Adrenal gland (tissue), 12 donors: ENCODE results near the gene ACSF3. TPM values are rescaled to one million over a fixed set of nuclear protein-coding genes. Genes with fewer than 3 reads are reported as not detected.

Experiments
- DNase-seq, 7 donors: peaks; one replicate each; pipeline ENCODE4 v3.0.0-alpha.2; 2019 to 2020
- H3K27ac ChIP-seq, 5 donors: fragments of 200-600 bp; sonication (generic) in 4 of 5; 1 replicate in 3 of 5; 2 replicates in 2 of 5; pipeline versions ENCODE4 v1.5.1 to v1.8.0; 2016 to 2020; ENCODE audit warnings: mild to moderate bottlenecking in 1 of 5
- H3K27me3 ChIP-seq: fragments of 200-600 bp; 2 replicates; pipeline ENCODE4 v1.8.0; 2021
- H3K36me3 ChIP-seq, 2 donors: fragments of 200-600 bp; replicated peaks in 1 of 2; 1 replicate in 1 of 2; 2 replicates in 1 of 2; pipeline versions ENCODE4 v1.5.1 to v1.8.0; 2018 to 2022
- H3K4me1 ChIP-seq, 2 donors: fragments of 200-600 bp; replicated peaks in 1 of 2; 1 replicate in 1 of 2; 2 replicates in 1 of 2; pipeline versions ENCODE4 v1.5.1 to v1.8.0; 2018 to 2021
- H3K4me3 ChIP-seq, 4 donors: fragments of 200-600 bp; sonication (generic) in 3 of 4; one replicate each; pipeline ENCODE4 v1.5.1; 2016 to 2018
- H3K9me3 ChIP-seq, 3 donors: fragments of 200-600 bp; sonication (generic) in 1 of 3; replicated peaks in 1 of 3; 1 replicate in 2 of 3; 2 replicates in 1 of 3; pipeline versions ENCODE4 v1.5.1 to v1.8.0; 2016 to 2021
- POLR2A ChIP-seq, 2 donors: fragments of 450-650 bp; IDR thresholded peaks; one replicate each; pipeline ENCODE4 v1.6.1; 2017; ENCODE audit warnings: antibody characterized with exemption in 2 of 2, mild to moderate bottlenecking in 2 of 2, moderate library complexity in 1 of 2
- WGBS, 4 donors: extraction: QIAGEN DNeasy Blood & Tissue Kit in 2 of 4; methylation state at CpG; one replicate each; pipeline versions ENCODE4 v1.1.5 to v1.1.7; 2013 to 2017; 5-methylcytosine and 5-hydroxymethylcytosine counted together
- intact Hi-C, 2 donors: fragments of 100-400 bp; cut with DNase I; formaldehyde crosslinking; loops; one replicate each; pipeline versions ENCODE4 v1.14.1 to v1.15.0; 2022 to 2023
- polyA plus RNA-seq, 3 donors: library from polyadenylated mRNA; stranded (reverse); fragments of 200-250 nt in 2 of 3; fragments of 350-450 nt in 1 of 3; fragmentation: Illumina TruSeq in 1 of 3; extraction: RNeasy Lipid Tissue Mini Kit (QIAGEN cat#74804) in 1 of 3; gene quantifications; one replicate each; pipeline ENCODE4 v1.2.3, GENCODE V29; 2013 to 2014
- total RNA-seq, 9 donors: library from RNA; depleted of rRNA in 4 of 9; stranded (reverse); fragments of >200 nt in 4 of 9; fragments of 120-200 nt in 1 of 9; fragmentation: NEBNext Ultra II Directional in 1 of 9; extraction: Animal tissue kit (Norgen Biotek cat#: 25700) in 1 of 9; gene quantifications; one replicate each; pipeline versions ENCODE4 v1.1.0 to v1.2.4, GENCODE V29; 2013 to 2023
- TF ChIP-seq, protein P1 (sequence below), 6 experiments: fragments of 450-650 bp in 4 of 6; fragments of 200-600 bp in 2 of 6; sonication (generic) in 1 of 6; IDR thresholded peaks; 1 replicate in 5 of 6; 2 replicates in 1 of 6; pipeline versions ENCODE4 v1.5.1 to v1.8.0; 2016 to 2021; ENCODE audit warnings: antibody characterized with exemption in 6 of 6, mild to moderate bottlenecking in 2 of 6, moderate library complexity in 1 of 6
- donor health status: healthy with polysubstance abuse.
- donor health status: Bipolar disorder and iron deficiency.
- donor health status: DM: yes; HTN: yes; CAD: no.
- donor health status: DM: no; HTN: no; CAD: no.
- donor health status: DM: no; HTN: no; CAD: no.
- donor health status: DM: yes; HTN: yes; CAD: no.

Gene ACSF3
- total and polyA plus RNA-seq, 12 donors, result 32.4 to 90.3 (median 57.0) TPM

DNA sequence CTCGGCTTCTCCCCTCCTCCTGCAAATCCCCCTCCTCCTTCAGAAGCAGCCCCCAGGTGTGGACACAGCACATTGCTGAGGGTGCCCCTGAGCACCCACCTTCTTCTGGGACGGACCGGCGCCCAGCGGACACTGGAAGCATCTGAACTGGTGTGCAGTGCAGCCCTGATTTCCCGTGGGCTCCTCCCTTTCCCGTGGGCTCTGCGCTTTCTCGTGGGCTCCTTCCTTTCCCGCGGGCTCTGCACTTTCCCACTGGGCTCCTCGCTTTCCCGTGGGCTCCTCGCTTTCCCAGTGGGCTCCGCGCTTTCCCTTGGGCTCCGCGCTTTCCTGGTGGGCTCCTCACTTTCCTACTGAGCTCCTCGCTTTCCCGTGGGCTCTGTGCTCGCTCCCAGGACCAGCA lies 32.6 kb upstream of the ACSF3 start:
- WGBS, 4 donors, result 73 to 83% (median 78%) methylated on average over 21 of the region's 21 CpGs
- Histone ChIP-seq H3K27ac (no peak overlapping the region), H3K4me1 (no peaks in the 10 kb centered on the region), H3K27me3 (peaks cover 9% of the 10 kb centered on the region), H3K4me3 (no peak overlapping the region), H3K9me3 (no peaks in the 10 kb centered on the region), H3K36me3 (no peaks in the 10 kb centered on the region)
- intact Hi-C loops, result no loop called here
- no peak for DNase-seq
- TF ChIP-seq POLR2A (IDR thresholded peaks at IDR 0.05), result no peak
- TF ChIP-seq, protein P1, sequence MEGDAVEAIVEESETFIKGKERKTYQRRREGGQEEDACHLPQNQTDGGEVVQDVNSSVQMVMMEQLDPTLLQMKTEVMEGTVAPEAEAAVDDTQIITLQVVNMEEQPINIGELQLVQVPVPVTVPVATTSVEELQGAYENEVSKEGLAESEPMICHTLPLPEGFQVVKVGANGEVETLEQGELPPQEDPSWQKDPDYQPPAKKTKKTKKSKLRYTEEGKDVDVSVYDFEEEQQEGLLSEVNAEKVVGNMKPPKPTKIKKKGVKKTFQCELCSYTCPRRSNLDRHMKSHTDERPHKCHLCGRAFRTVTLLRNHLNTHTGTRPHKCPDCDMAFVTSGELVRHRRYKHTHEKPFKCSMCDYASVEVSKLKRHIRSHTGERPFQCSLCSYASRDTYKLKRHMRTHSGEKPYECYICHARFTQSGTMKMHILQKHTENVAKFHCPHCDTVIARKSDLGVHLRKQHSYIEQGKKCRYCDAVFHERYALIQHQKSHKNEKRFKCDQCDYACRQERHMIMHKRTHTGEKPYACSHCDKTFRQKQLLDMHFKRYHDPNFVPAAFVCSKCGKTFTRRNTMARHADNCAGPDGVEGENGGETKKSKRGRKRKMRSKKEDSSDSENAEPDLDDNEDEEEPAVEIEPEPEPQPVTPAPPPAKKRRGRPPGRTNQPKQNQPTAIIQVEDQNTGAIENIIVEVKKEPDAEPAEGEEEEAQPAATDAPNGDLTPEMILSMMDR (IDR thresholded peaks at IDR 0.05), result no peak

DNA sequence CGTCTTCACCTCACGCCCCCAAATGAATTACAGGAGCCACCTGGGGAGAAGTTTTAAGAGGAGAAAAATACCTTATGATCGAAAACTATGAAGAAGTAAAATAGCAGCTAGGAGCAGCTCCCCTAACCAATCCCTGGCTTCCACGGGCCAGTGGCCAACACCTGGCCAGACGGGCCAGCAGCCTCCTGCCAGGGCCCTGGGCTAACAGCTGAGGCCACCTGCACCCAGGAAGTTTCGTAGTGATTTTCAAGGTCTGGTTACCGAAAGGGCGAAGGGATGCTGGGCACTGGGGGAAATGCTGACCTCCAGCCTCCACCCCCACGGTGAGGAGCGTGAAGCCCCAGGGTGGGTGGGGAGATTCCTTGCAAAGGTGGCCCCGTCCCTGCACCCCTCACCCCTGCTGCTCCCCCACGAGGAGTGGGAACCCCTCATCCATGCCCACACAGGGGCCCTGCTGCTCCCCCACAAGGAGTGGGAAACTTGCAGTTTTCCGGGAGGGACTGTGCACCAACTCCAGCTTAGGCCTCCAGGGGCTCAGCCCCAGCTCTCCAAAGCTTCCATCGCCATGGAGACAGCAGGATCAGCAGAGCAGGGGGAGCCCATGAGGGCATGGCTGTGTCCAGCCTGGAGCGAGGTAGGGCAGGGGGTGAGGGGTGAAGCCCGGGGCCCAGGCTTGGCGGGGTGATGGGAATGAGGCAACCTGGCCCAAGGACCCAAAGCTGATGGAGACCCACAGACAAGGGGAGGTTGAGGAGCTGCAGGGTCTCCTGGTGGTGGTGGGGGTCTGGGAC lies 31.9 kb upstream of the ACSF3 start:
- 62 to 67% (median 64%) methylated on average over 4 to 17 of the region's 17 CpGs for WGBS, 4 donors
- no peaks in the 10 kb centered on the region for H3K9me3 ChIP-seq
- H3K27me3 ChIP-seq, result peaks cover 9% of the 10 kb centered on the region
- intact Hi-C loops, result no loop called here
- no peaks in the 10 kb centered on the region for H3K36me3 ChIP-seq
- TF ChIP-seq POLR2A (IDR thresholded peaks at IDR 0.05), result no peak
- TF ChIP-seq, protein P1 (IDR thresholded peaks at IDR 0.05), result no peak
- no peak overlapping the region for H3K4me3 ChIP-seq
- H3K27ac ChIP-seq, result no peak overlapping the region
- DNase-seq, result no peak
- H3K4me1 ChIP-seq, result no peaks in the 10 kb centered on the region

DNA sequence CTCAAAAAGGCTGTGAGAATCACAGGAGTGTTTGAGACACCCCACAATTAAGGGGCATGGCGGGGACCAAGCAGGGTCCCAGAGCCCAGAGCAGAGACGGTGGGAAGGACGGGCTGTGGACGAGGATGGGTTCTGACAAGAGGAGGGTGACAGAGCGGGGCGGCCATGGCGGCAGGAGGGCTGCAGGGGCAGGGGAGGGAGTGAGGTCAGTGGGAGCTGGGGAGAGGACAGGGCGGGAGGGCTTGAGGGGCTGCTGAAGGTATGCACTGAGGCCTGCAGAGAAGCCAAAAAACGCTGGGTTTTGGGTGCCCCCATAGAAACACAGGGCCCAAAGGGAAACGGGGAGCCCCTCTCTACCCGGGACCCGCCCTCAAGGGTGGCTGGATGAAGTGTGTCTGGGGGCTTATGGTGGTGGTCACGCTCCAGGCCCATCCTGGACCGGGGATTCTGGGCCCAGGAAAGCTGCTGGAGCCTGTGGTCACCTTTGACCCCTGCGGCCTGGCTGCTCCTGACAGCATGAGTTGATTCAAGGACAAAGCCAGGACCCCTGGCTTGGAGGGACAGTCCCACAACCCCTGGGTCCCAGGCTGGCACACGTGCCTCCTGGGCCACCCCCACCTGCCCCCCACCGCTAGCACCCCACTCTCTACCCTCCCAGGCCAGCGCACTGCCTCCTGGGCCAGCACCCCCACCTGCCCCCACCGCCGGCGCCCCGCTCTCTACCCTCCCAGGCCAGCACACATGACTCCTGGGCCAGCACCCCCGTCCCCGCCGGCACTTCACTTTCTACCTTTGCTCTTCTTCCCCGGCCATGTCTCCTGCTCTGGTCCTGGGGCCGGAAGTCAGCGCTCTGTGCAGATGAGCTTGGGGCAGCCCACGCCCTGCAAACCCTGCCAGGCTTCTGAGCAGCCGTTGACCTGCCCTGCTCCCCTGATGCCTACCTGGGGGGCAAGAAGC lies 31.0 kb upstream of the ACSF3 start:
- H3K4me1 ChIP-seq, result no peaks in the 10 kb centered on the region
- no peaks in the 10 kb centered on the region for H3K9me3 ChIP-seq
- H3K36me3 ChIP-seq, result no peaks in the 10 kb centered on the region
- peaks cover 8% of the 10 kb centered on the region for H3K27me3 ChIP-seq
- TF ChIP-seq POLR2A (IDR thresholded peaks at IDR 0.05), result no peak
- TF ChIP-seq, protein P1 (IDR thresholded peaks at IDR 0.05), result no peak
- no peak for DNase-seq
- H3K27ac ChIP-seq, result no peak overlapping the region
- intact Hi-C loops, result no loop called here
- WGBS, 4 donors, result 80 to 89% (median 87%) methylated on average over 19 to 30 of the region's 30 CpGs
- H3K4me3 ChIP-seq, result no peak overlapping the region

DNA sequence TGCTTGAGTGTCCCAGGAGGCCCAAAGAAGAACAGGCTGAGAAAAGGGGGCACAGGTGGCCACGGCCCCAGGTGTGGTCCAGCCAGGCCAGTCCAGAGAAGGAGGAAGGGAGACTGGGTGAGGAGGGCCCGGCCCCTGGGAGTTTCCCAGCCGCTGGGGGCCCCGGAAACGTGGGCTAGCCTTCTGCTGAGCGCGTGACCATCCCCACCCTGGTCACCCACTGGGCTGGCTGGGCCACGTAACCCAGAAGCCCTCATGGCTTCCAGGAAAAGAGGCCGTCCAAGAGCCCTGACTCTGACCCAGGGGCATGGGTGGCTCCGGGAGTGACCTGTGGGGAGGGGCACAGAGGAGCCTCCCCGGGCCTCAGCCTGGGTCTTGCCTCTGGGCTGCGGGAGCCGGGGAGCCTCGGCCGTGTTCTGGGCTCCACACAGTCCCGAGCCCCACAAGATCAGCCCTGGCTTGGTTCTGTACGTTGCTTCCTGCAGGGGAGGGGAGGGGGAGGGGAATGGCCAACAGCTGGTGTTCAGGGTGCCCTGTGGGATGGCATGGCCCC lies 29.8 kb upstream of the ACSF3 start:
- TF ChIP-seq, protein P1 (IDR thresholded peaks at IDR 0.05), result no peak
- TF ChIP-seq POLR2A (IDR thresholded peaks at IDR 0.05), result no peak
- no peaks in the 10 kb centered on the region for H3K9me3 ChIP-seq
- H3K27me3 ChIP-seq, result no peaks in the 10 kb centered on the region
- H3K4me1 ChIP-seq, result no peaks in the 10 kb centered on the region
- no peak overlapping the region for H3K27ac ChIP-seq
- DNase-seq, result no peak
- WGBS, 4 donors, result 83 to 94% (median 84%) methylated on average over 8 to 17 of the region's 17 CpGs
- no peaks in the 10 kb centered on the region for H3K36me3 ChIP-seq
- no peak overlapping the region for H3K4me3 ChIP-seq
- intact Hi-C loops, result no loop called here
